Measurements from ENCODE around the gene MGST2. TPM values are rescaled to one million over a fixed set of nuclear protein-coding genes. Genes with fewer than 3 reads are reported as not detected.
A peak's percentile ranks its signal among the peaks of the same experiment; 100 is the strongest.
"Not testable (repeated sequence)": the region's sequence is repeated elsewhere in the genome, so short reads cannot be mapped to it uniquely, and the experiment has no call there.

MGST2 gene
- total RNA-seq, 3 donors from 2014 or later (not counting 1 experiment from before 2014, with no cell fraction given): 7.8 to 17.0 (median 10.9) TPM

- no peak overlapping the region for H3K4me3 Mint-ChIP-seq
- peaks cover 0 to 2% of the 10 kb centered on the region in 2 donors for H3K9me3 Mint-ChIP-seq
- H3K27ac Mint-ChIP-seq: no peak overlapping the region
- no peak for TF ChIP-seq CTCF (IDR thresholded peaks at IDR 0.05)
- ATAC-seq: no peak
- peaks cover 21% of the 10 kb centered on the region for H3K36me3 Mint-ChIP-seq
- peaks cover 5 to 6% of the 10 kb centered on the region in 2 donors for H3K4me1 Mint-ChIP-seq
- intact Hi-C loops (cut with micrococcal nuclease): no loop called here
- DNase-seq: no peak
- Histone ChIP-seq H3K27ac (ENCODE audit: low read length) (no peak overlapping the region), H3K9me3 (ENCODE audit: control insufficient read depth, insufficient read depth, low read length) (no peaks in the 10 kb centered on the region), H3K36me3 (ENCODE audit: control insufficient read depth, insufficient read depth, low read length) (no peaks in the 10 kb centered on the region), H3K4me1 (ENCODE audit: control insufficient read depth, insufficient read depth, low read length) (peaks cover 5% of the 10 kb centered on the region), H3K27me3 (ENCODE audit: control insufficient read depth, insufficient read depth, low read length) (no peaks in the 10 kb centered on the region), H3K4me3 (ENCODE audit: low read length) (no peak overlapping the region)
- 94% methylated on average over 4 of the region's 5 CpGs for WGBS (ENCODE audit: insufficient coverage)
- no peaks in the 10 kb centered on the region for H3K27me3 Mint-ChIP-seq (ENCODE audit: low read depth in 2 of 2)
Measured at GRCh38 chr4:139696491-139696890, 30.9 kb downstream of the MGST2 start.

GRCh38 chr4:139698167-139698925 is 32.7 kb downstream of the MGST2 start:
- H3K36me3 ChIP-seq (ENCODE audit: control insufficient read depth, insufficient read depth, low read length); H3K9me3 Mint-ChIP-seq; H3K4me3 Mint-ChIP-seq; H3K4me3 ChIP-seq (ENCODE audit: low read length); H3K27me3 Mint-ChIP-seq (ENCODE audit: low read depth in 2 of 2); intact Hi-C loops (cut with micrococcal nuclease); H3K4me1 Mint-ChIP-seq; H3K27me3 ChIP-seq (ENCODE audit: control insufficient read depth, insufficient read depth, low read length); H3K27ac Mint-ChIP-seq; H3K4me1 ChIP-seq (ENCODE audit: control insufficient read depth, insufficient read depth, low read length); H3K9me3 ChIP-seq (ENCODE audit: control insufficient read depth, insufficient read depth, low read length); H3K27ac ChIP-seq (ENCODE audit: low read length); DNase-seq: not testable (repeated sequence)
- 100% methylated on average over 6 of the region's 25 CpGs for WGBS (ENCODE audit: insufficient coverage)
- peak in 1 of 3 donors; percentile 38 for ATAC-seq
- H3K36me3 Mint-ChIP-seq: peaks cover 21% of the 10 kb centered on the region

GRCh38 chr4:139700568-139700967 is 34.9 kb downstream of the MGST2 start:
- ATAC-seq: no peak
- peaks cover 0 to 2% of the 10 kb centered on the region in 2 donors for H3K9me3 Mint-ChIP-seq
- 74% methylated on average over 2 of the region's 5 CpGs for WGBS (ENCODE audit: insufficient coverage)
- no peaks in the 10 kb centered on the region for H3K27me3 ChIP-seq (ENCODE audit: control insufficient read depth, insufficient read depth, low read length)
- H3K36me3 ChIP-seq (ENCODE audit: control insufficient read depth, insufficient read depth, low read length): peaks cover 9% of the 10 kb centered on the region
- DNase-seq: no peak
- no peaks in the 10 kb centered on the region for H3K27me3 Mint-ChIP-seq (ENCODE audit: low read depth in 2 of 2)
- peaks cover 28% of the 10 kb centered on the region for H3K36me3 Mint-ChIP-seq
- no peak overlapping the region for H3K27ac Mint-ChIP-seq
- H3K9me3 ChIP-seq (ENCODE audit: control insufficient read depth, insufficient read depth, low read length): no peaks in the 10 kb centered on the region
- no peak overlapping the region for H3K27ac ChIP-seq (ENCODE audit: low read length)
- no peaks in the 10 kb centered on the region for H3K4me1 ChIP-seq (ENCODE audit: control insufficient read depth, insufficient read depth, low read length)
- intact Hi-C loops (cut with micrococcal nuclease): no loop called here
- H3K4me3 Mint-ChIP-seq: no peak overlapping the region
- H3K4me3 ChIP-seq (ENCODE audit: low read length): no peak overlapping the region
- TF ChIP-seq CTCF (IDR thresholded peaks at IDR 0.05): no peak
- H3K4me1 Mint-ChIP-seq: peaks cover 5 to 6% of the 10 kb centered on the region in 2 donors

GRCh38 chr4:139704915-139705485 is 39.4 kb downstream of the MGST2 start:
- intact Hi-C loops (cut with micrococcal nuclease): no loop called here
- H3K27ac ChIP-seq (ENCODE audit: low read length): no peak overlapping the region
- Mint-ChIP-seq H3K4me1 (no peaks in the 10 kb centered on the region), H3K27ac (no peak overlapping the region), H3K4me3 (no peak overlapping the region), H3K9me3 (no peaks in the 10 kb centered on the region), H3K27me3 (ENCODE audit: low read depth in 2 of 2) (no peaks in the 10 kb centered on the region), H3K36me3 (peaks cover 7% of the 10 kb centered on the region)
- no peaks in the 10 kb centered on the region for H3K4me1 ChIP-seq (ENCODE audit: control insufficient read depth, insufficient read depth, low read length)
- H3K4me3 ChIP-seq (ENCODE audit: low read length): no peak overlapping the region
- DNase-seq (no peak), ATAC-seq (no peak)
- no peak for TF ChIP-seq CTCF (IDR thresholded peaks at IDR 0.05)
- WGBS (ENCODE audit: insufficient coverage): 97% methylated on average over 4 of the region's 4 CpGs
- no peaks in the 10 kb centered on the region for H3K27me3 ChIP-seq (ENCODE audit: control insufficient read depth, insufficient read depth, low read length)
- no peaks in the 10 kb centered on the region for H3K9me3 ChIP-seq (ENCODE audit: control insufficient read depth, insufficient read depth, low read length)
- peaks cover 9% of the 10 kb centered on the region for H3K36me3 ChIP-seq (ENCODE audit: control insufficient read depth, insufficient read depth, low read length)
